GM21367 (cell line): ENCODE data around the gene PRDX3.
"Not testable (repeated sequence)": the region's sequence is repeated elsewhere in the genome, so short reads cannot be mapped to it uniquely, and the experiment has no call there.

Source experiments
- ATAC-seq: cut with Tn5 transposase; IDR thresholded peaks from one replicate; pipeline ENCODE4 v1.9.1; 2021; ENCODE audit not compliant: unreplicated experiment

Gene PRDX3

GRCh38 chr10:119165171-119166117 is 13.2 kb downstream of the PRDX3 start, which contains the start of gene SFXN4:
TSS of gene SFXN4 (minus strand) at chr10:119165714. CDS start at chr10:119165647, 67 bp downstream.
- peak; percentile 79 for ATAC-seq

GRCh38 chr10:119162452-119163092 is 16.0 kb downstream of the PRDX3 start:
- ATAC-seq, result no peak

- no peak for ATAC-seq
Measured at GRCh38 chr10:119161680-119162451, 16.7 kb downstream of the PRDX3 start.

- no peak for ATAC-seq
Measured at GRCh38 chr10:119159332-119159731, 19.3 kb downstream of the PRDX3 start.

- no peak for ATAC-seq
Measured at GRCh38 chr10:119153661-119154060, 25.0 kb downstream of the PRDX3 start.

- ATAC-seq, result no peak
Measured at GRCh38 chr10:119153041-119153440, 25.6 kb downstream of the PRDX3 start.

- ATAC-seq, result not testable (repeated sequence)
Measured at GRCh38 chr10:119151601-119152000, 27.0 kb downstream of the PRDX3 start.

- ATAC-seq, result no peak
Measured at GRCh38 chr10:119149729-119150128, 28.9 kb downstream of the PRDX3 start.

- no peak for ATAC-seq
Measured at GRCh38 chr10:119149157-119149556, 29.5 kb downstream of the PRDX3 start.

GRCh38 chr10:119143657-119144056 is 35.0 kb downstream of the PRDX3 start:
- ATAC-seq, result no peak

- no peak for ATAC-seq
Measured at GRCh38 chr10:119140603-119141245, 37.9 kb downstream of the PRDX3 start.

GRCh38 chr10:119139464-119140067 is 39.0 kb downstream of the PRDX3 start:
- ATAC-seq, result no peak

- ATAC-seq, result no peak
Measured at GRCh38 chr10:119138346-119139306, 40.0 kb downstream of the PRDX3 start.

- ATAC-seq, result not testable (repeated sequence)
Measured at GRCh38 chr10:119137878-119138277, 40.7 kb downstream of the PRDX3 start.

GRCh38 chr10:119136084-119136483 is 42.5 kb downstream of the PRDX3 start:
- ATAC-seq, result no peak

- ATAC-seq, result no peak
Measured at GRCh38 chr10:119135513-119135881, 43.1 kb downstream of the PRDX3 start.

GRCh38 chr10:119133949-119134348 is 44.7 kb downstream of the PRDX3 start:
- no peak for ATAC-seq

GRCh38 chr10:119132521-119133345 is 45.9 kb downstream of the PRDX3 start:
- no peak for ATAC-seq
